UCSD-AML1 (cell line): ENCODE data around the gene AKAP10.
"Not testable (repeated sequence)": the region's sequence is repeated elsewhere in the genome, so short reads cannot be mapped to it uniquely, and the experiment has no call there.

Source experiments
- DNase-seq: peaks from one replicate; lab custom pipeline; 2025; ENCODE audit not compliant: unreplicated experiment; lab: John Stamatoyannopoulos, UW

AKAP10 gene

GRCh38 chr17:19873346-19873745 is 104.3 kb downstream of the AKAP10 start:
- DNase-seq = no peak

GRCh38 chr17:19868079-19868395 is 109.6 kb downstream of the AKAP10 start:
- DNase-seq = no peak

GRCh38 chr17:19867329-19868078 is 110.1 kb downstream of the AKAP10 start, which contains the start of gene ULK2:
TSS of gene ULK2 (minus strand) at chr17:19867936. CDS start at chr17:19867417, 519 bp downstream.
- DNase-seq = no peak

- peak; percentile 30 for DNase-seq
Observed at GRCh38 chr17:19867079-19867328, 110.6 kb downstream of the AKAP10 start.

GRCh38 chr17:19865021-19865420 is 112.6 kb downstream of the AKAP10 start:
- no peak for DNase-seq

GRCh38 chr17:19860647-19861177 is 116.9 kb downstream of the AKAP10 start:
- DNase-seq = not testable (repeated sequence)

- DNase-seq = no peak
Observed at GRCh38 chr17:19857640-19858039, 120.0 kb downstream of the AKAP10 start.
